ENCODE data around the gene PTPN1. TPM values are rescaled to one million over a fixed set of nuclear protein-coding genes. Genes with fewer than 3 reads are reported as not detected.

The PTPN1 gene
- total RNA-seq, 4 donors from 2014 or later, result 20.7 to 26.7 (median 23.7) TPM

GRCh38 chr20:50569864-50570836 is 60.0 kb downstream of the PTPN1 start:
- WGBS, 2 donors, result 80 to 84% methylated on average over 13 of the region's 14 CpGs

GRCh38 chr20:50571466-50571865 is 61.3 kb downstream of the PTPN1 start:
- H3K27me3 ChIP-seq, result no peaks in the 10 kb centered on the region
- peak overlapping the region in 1 of 4 donors; percentile 19 for H3K27ac ChIP-seq
- TF ChIP-seq POLR2A (IDR thresholded peaks at IDR 0.05) (no peak), CTCF (IDR thresholded peaks at IDR 0.05) (no peak), EP300 (IDR thresholded peaks at IDR 0.05) (no peak)
- H3K4me1 ChIP-seq, result peaks cover 0 to 62% (median 10%) of the 10 kb centered on the region in 4 donors
- DNase-seq (ENCODE audit: low spot score in 2 of 2), result no peak
- H3K36me3 ChIP-seq, result peaks cover 0 to 58% (median 13%) of the 10 kb centered on the region in 3 donors
- H3K9me3 ChIP-seq, result no peaks in the 10 kb centered on the region
- H3K4me3 ChIP-seq, result no peak overlapping the region
- WGBS, 2 donors, result 85 to 86% methylated on average over 2 of the region's 2 CpGs

More at GRCh38 chr20:50569864-50570836, 60.0 kb downstream of the PTPN1 start:
- DNase-seq (ENCODE audit: low spot score in 2 of 2), result no peak
- Histone ChIP-seq H3K9me3 (no peaks in the 10 kb centered on the region), H3K36me3 (peaks cover 0 to 57% (median 14%) of the 10 kb centered on the region in 3 donors), H3K27me3 (no peaks in the 10 kb centered on the region), H3K4me3 (no peak overlapping the region), H3K4me1 (peaks cover 0 to 56% (median 10%) of the 10 kb centered on the region in 4 donors), H3K27ac (peak overlapping the region in 2 of 4 donors; percentile 23 to 59)
- TF ChIP-seq EP300 (IDR thresholded peaks at IDR 0.05) (no peak), CTCF (IDR thresholded peaks at IDR 0.05) (peak in 2 of 5 experiments; percentile 18 to 26)

GRCh38 chr20:50572938-50573777 is 63.0 kb downstream of the PTPN1 start:
- Histone ChIP-seq H3K27ac (peak overlapping the region in 3 of 4 donors; percentile 44 to 76 (median 52)), H3K9me3 (no peaks in the 10 kb centered on the region), H3K4me1 (peaks cover 0 to 62% (median 10%) of the 10 kb centered on the region in 4 donors), H3K36me3 (peaks cover 0 to 63% (median 6%) of the 10 kb centered on the region in 3 donors), H3K4me3 (no peak overlapping the region), H3K27me3 (no peaks in the 10 kb centered on the region)
- WGBS, 2 donors, result 17 to 21% methylated on average over 6 of the region's 6 CpGs
- peak; percentile 36 to 45 for DNase-seq (ENCODE audit: low spot score in 2 of 2)
- peak in 1 of 2 donors; percentile 42 for TF ChIP-seq EP300 (IDR thresholded peaks at IDR 0.05)
- no peak for TF ChIP-seq CTCF (IDR thresholded peaks at IDR 0.05)
- no peak for TF ChIP-seq POLR2A (IDR thresholded peaks at IDR 0.05)

GRCh38 chr20:50574108-50574507 is 63.9 kb downstream of the PTPN1 start:
- TF ChIP-seq EP300 (IDR thresholded peaks at IDR 0.05) (no peak), POLR2A (IDR thresholded peaks at IDR 0.05) (no peak), CTCF (IDR thresholded peaks at IDR 0.05) (no peak)
- Histone ChIP-seq H3K36me3 (peaks cover 0 to 63% (median 9%) of the 10 kb centered on the region in 3 donors), H3K9me3 (no peaks in the 10 kb centered on the region), H3K27me3 (no peaks in the 10 kb centered on the region), H3K4me3 (no peak overlapping the region), H3K27ac (peak overlapping the region in 1 of 4 donors; percentile 76), H3K4me1 (peaks cover 0 to 59% (median 10%) of the 10 kb centered on the region in 4 donors)
- DNase-seq (ENCODE audit: low spot score in 2 of 2), result no peak
- WGBS, 2 donors, result 77 to 90% methylated on average over 9 of the region's 9 CpGs
